ENCODE measurements around the gene HBEGF. TPM values are rescaled to one million over a fixed set of nuclear protein-coding genes. Genes with fewer than 3 reads are reported as not detected.

The HBEGF gene
- total RNA-seq, 1 experiment from 2014 or later: 1.8 TPM

DNA sequence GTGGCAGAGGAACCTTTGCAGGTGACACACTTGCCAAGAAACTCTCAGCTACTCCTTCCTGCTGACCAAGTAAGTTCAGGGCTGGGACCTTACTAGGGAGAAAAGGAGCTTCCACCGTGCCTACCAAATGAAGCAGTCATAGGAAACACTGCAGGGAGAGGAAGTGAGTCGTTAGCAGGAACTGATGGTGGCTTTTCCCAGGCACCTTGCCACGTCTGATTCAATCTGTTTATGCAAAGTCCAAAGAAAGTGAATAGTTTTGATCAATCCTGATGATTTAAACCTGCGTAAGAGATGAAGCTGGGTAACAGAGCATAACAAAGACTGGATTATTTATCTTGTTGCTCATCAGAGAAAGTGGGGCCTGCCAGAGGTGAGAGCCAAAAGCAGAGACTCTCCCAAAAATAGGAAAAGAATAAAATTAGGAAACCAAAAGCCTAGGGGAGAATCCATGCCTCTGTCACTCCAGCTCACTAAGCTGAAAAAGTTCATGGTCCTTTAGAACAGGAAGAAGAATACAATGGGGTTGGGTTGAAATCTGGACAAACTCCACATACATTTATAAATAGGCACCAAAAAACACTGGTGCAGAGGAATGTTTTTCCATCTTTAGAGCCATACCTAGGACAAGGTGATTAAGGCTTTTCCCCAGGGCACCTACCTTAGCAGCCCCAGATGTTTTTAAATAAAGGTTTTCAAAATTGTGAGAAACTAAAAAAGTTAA is 34.2 kb downstream of the HBEGF start:
- no peak overlapping the region for H3K4me2 ChIP-seq (ENCODE audit: low read depth, low read length, poor library complexity, severe bottlenecking)

GRCh38 chr5:140311011-140311467 is 35.4 kb downstream of the HBEGF start:
- Histone ChIP-seq H3K4me3 (ENCODE audit: low read length) (no peak overlapping the region), H3K9me2 (replicated peaks; ENCODE audit: insufficient read depth, low read length) (no peaks in the 10 kb centered on the region), H3K79me2 (ENCODE audit: low read length) (no peaks in the 10 kb centered on the region), H3K9me3 (ENCODE audit: low read length) (no peaks in the 10 kb centered on the region), H3K4me2 (ENCODE audit: low read depth, low read length, poor library complexity, severe bottlenecking) (no peak overlapping the region), H3K27ac (ENCODE audit: low read length) (no peak overlapping the region), H3K27me3 (ENCODE audit: low read length) (no peaks in the 10 kb centered on the region), H2AFZ (ENCODE audit: low read length) (no peak overlapping the region), H3K9ac (ENCODE audit: low read length) (no peak overlapping the region), H4K20me1 (ENCODE audit: insufficient read depth, low read depth, low read length) (no peaks in the 10 kb centered on the region), H3K36me3 (ENCODE audit: insufficient read depth, low read length) (no peaks in the 10 kb centered on the region), H3K4me1 (ENCODE audit: low read length) (peaks cover 11% of the 10 kb centered on the region)
- no peak for DNase-seq

More for the DNA sequence above, 34.2 kb downstream of the HBEGF start:
- H2AFZ ChIP-seq (ENCODE audit: low read length): no peak overlapping the region
- no peaks in the 10 kb centered on the region for H4K20me1 ChIP-seq (ENCODE audit: insufficient read depth, low read depth, low read length)
- H3K9ac ChIP-seq (ENCODE audit: low read length): no peak overlapping the region
- no peaks in the 10 kb centered on the region for H3K36me3 ChIP-seq (ENCODE audit: insufficient read depth, low read length)
- no peak overlapping the region for H3K4me3 ChIP-seq (ENCODE audit: low read length)
- no peaks in the 10 kb centered on the region for H3K9me2 ChIP-seq (replicated peaks; ENCODE audit: insufficient read depth, low read length)
- no peaks in the 10 kb centered on the region for H3K9me3 ChIP-seq (ENCODE audit: low read length)
- peaks cover 11% of the 10 kb centered on the region for H3K4me1 ChIP-seq (ENCODE audit: low read length)
- H3K79me2 ChIP-seq (ENCODE audit: low read length): no peaks in the 10 kb centered on the region
- no peak for DNase-seq
- H3K27ac ChIP-seq (ENCODE audit: low read length): no peak overlapping the region
- H3K27me3 ChIP-seq (ENCODE audit: low read length): no peaks in the 10 kb centered on the region

- no peak overlapping the region for H3K27ac ChIP-seq (ENCODE audit: low read length)
- H3K9me3 ChIP-seq (ENCODE audit: low read length): no peaks in the 10 kb centered on the region
- H3K9ac ChIP-seq (ENCODE audit: low read length): no peak overlapping the region
Measured at GRCh38 chr5:140310434-140310833, 36.0 kb downstream of the HBEGF start.

GRCh38 chr5:140309706-140310249 is 36.6 kb downstream of the HBEGF start:
- Histone ChIP-seq H3K9ac (ENCODE audit: low read length) (no peak overlapping the region), H3K9me3 (ENCODE audit: low read length) (no peaks in the 10 kb centered on the region), H3K79me2 (ENCODE audit: low read length) (no peaks in the 10 kb centered on the region), H3K9me2 (replicated peaks; ENCODE audit: insufficient read depth, low read length) (no peaks in the 10 kb centered on the region), H3K4me3 (ENCODE audit: low read length) (no peak overlapping the region), H4K20me1 (ENCODE audit: insufficient read depth, low read depth, low read length) (no peaks in the 10 kb centered on the region), H2AFZ (ENCODE audit: low read length) (no peak overlapping the region), H3K4me2 (ENCODE audit: low read depth, low read length, poor library complexity, severe bottlenecking) (no peak overlapping the region), H3K27ac (ENCODE audit: low read length) (no peak overlapping the region), H3K4me1 (ENCODE audit: low read length) (peaks cover 11% of the 10 kb centered on the region), H3K36me3 (ENCODE audit: insufficient read depth, low read length) (no peaks in the 10 kb centered on the region), H3K27me3 (ENCODE audit: low read length) (no peaks in the 10 kb centered on the region)
- DNase-seq: no peak

More at GRCh38 chr5:140310434-140310833, 36.0 kb downstream of the HBEGF start:
- Histone ChIP-seq H4K20me1 (ENCODE audit: insufficient read depth, low read depth, low read length) (no peaks in the 10 kb centered on the region), H3K36me3 (ENCODE audit: insufficient read depth, low read length) (no peaks in the 10 kb centered on the region), H3K9me2 (replicated peaks; ENCODE audit: insufficient read depth, low read length) (no peaks in the 10 kb centered on the region), H3K27me3 (ENCODE audit: low read length) (no peaks in the 10 kb centered on the region), H3K79me2 (ENCODE audit: low read length) (no peaks in the 10 kb centered on the region), H2AFZ (ENCODE audit: low read length) (no peak overlapping the region), H3K4me2 (ENCODE audit: low read depth, low read length, poor library complexity, severe bottlenecking) (no peak overlapping the region), H3K4me3 (ENCODE audit: low read length) (no peak overlapping the region), H3K4me1 (ENCODE audit: low read length) (peaks cover 11% of the 10 kb centered on the region)
- DNase-seq: no peak

DNA sequence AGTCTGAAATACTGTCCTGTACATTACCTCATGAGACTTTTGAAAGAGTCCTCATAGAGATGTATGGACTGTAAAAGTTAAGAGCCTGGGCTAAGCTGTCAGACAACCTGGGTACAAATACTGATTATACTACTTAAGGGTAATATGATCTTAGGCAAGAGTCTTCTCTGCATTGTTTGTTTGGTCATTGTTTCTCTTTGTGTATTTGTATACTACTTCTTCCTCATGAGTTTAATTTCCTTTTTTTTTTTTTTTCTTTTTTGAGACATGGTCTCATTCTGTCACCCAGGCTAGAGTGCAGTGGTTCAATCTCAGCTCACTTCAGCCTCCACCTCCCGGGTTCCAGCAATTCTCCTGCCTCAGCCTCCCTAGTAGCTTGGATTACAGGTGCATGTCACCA is 40.9 kb downstream of the HBEGF start:
- Histone ChIP-seq H3K4me2 (ENCODE audit: low read depth, low read length, poor library complexity, severe bottlenecking) (no peak overlapping the region), H3K4me3 (ENCODE audit: low read length) (no peak overlapping the region), H3K79me2 (ENCODE audit: low read length) (peaks cover 24% of the 10 kb centered on the region), H3K27ac (ENCODE audit: low read length) (no peak overlapping the region), H4K20me1 (ENCODE audit: insufficient read depth, low read depth, low read length) (no peaks in the 10 kb centered on the region), H3K9ac (ENCODE audit: low read length) (no peak overlapping the region), H3K36me3 (ENCODE audit: insufficient read depth, low read length) (peaks cover 2% of the 10 kb centered on the region; the same call in 1 of the 2 replicates), H3K9me3 (ENCODE audit: low read length) (no peaks in the 10 kb centered on the region), H2AFZ (ENCODE audit: low read length) (no peak overlapping the region), H3K9me2 (replicated peaks; ENCODE audit: insufficient read depth, low read length) (no peaks in the 10 kb centered on the region), H3K4me1 (ENCODE audit: low read length) (peaks cover 16% of the 10 kb centered on the region), H3K27me3 (ENCODE audit: low read length) (no peaks in the 10 kb centered on the region)
- DNase-seq: no peak

- Histone ChIP-seq H3K27ac (ENCODE audit: low read length) (no peak overlapping the region), H3K27me3 (ENCODE audit: low read length) (no peaks in the 10 kb centered on the region), H3K9me3 (ENCODE audit: low read length) (no peaks in the 10 kb centered on the region), H2AFZ (ENCODE audit: low read length) (no peak overlapping the region), H4K20me1 (ENCODE audit: insufficient read depth, low read depth, low read length) (no peaks in the 10 kb centered on the region), H3K36me3 (ENCODE audit: insufficient read depth, low read length) (peaks cover 4% of the 10 kb centered on the region; the same call in 1 of the 2 replicates), H3K4me1 (ENCODE audit: low read length) (peaks cover 16% of the 10 kb centered on the region), H3K9ac (ENCODE audit: low read length) (no peak overlapping the region), H3K4me2 (ENCODE audit: low read depth, low read length, poor library complexity, severe bottlenecking) (peak overlapping the region; percentile 90), H3K79me2 (ENCODE audit: low read length) (peaks cover 29% of the 10 kb centered on the region), H3K9me2 (replicated peaks; ENCODE audit: insufficient read depth, low read length) (no peaks in the 10 kb centered on the region), H3K4me3 (ENCODE audit: low read length) (no peak overlapping the region)
- no peak for DNase-seq
Measured at GRCh38 chr5:140303966-140304365, 42.4 kb downstream of the HBEGF start.

DNA sequence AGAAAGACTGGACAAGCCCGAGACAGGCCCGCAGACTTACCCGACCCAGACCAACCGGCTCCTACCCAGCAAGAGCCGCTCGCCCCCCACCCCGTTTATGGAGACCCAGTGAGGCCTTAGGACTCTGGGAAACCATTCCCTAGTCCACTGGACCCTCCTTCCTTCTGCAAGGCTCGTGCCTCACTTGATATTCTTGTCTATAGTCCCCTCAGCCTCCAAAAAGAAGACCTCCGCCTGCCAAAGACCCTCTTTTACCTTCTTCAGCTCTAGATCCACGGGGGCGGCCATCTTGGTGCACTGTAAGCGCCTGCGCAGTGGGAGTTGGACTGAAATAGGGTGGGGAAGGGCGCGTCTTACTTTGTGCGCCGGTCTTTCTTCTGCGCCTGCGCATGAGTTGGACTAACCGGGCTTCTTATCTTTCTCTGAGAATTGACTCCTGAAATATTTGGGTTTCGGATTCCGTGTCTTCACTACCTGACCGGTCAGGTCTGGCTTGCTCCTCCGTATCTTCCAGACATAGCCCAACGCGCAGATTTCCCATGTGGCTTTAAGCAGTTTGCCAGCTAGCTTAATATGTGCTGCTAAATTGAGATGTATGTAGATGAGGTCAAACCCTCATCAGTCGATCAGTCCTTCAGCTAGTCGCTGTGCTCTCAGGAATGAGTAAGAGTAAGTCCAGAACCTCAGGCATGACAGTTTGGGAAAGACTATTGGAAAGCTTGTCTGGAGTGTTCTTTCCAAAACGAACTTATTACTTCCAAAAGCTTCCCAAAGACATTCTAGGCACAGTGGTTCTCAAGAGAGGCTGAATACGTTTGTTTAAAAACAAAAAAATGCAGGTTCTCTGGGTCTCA is 43.4 kb downstream of the HBEGF start, which contains the start of gene PFDN1:
Gene PFDN1 (minus strand): TSS at position 316 of the 854 bp plus-strand sequence. CDS start 28 bp downstream, at position 288.
- H3K27ac ChIP-seq (ENCODE audit: low read length): no peak within 1 kb of the TSS
- H3K4me1 ChIP-seq (ENCODE audit: low read length): peaks cover 16% of the 10 kb centered on the region
- H3K9ac ChIP-seq (ENCODE audit: low read length): peak within 1 kb of the TSS; percentile 82
- H2AFZ ChIP-seq (ENCODE audit: low read length): peak within 1 kb of the TSS; percentile 95
- peak; percentile 97 for DNase-seq
- H3K9me3 ChIP-seq (ENCODE audit: low read length): no peaks in the 10 kb centered on the region
- peak within 1 kb of the TSS; percentile 85 for H3K4me3 ChIP-seq (ENCODE audit: low read length)
- H4K20me1 ChIP-seq (ENCODE audit: insufficient read depth, low read depth, low read length): no peaks in the 10 kb centered on the region
- no peaks in the 10 kb centered on the region for H3K9me2 ChIP-seq (replicated peaks; ENCODE audit: insufficient read depth, low read length)
- H3K79me2 ChIP-seq (ENCODE audit: low read length): peaks cover 34% of the 10 kb centered on the region
- H3K27me3 ChIP-seq (ENCODE audit: low read length): no peaks in the 10 kb centered on the region
- H3K4me2 ChIP-seq (ENCODE audit: low read depth, low read length, poor library complexity, severe bottlenecking): peak within 1 kb of the TSS; percentile 90
- H3K36me3 ChIP-seq (ENCODE audit: insufficient read depth, low read length): peaks cover 4% of the 10 kb centered on the region; the same call in 1 of the 2 replicates

DNA sequence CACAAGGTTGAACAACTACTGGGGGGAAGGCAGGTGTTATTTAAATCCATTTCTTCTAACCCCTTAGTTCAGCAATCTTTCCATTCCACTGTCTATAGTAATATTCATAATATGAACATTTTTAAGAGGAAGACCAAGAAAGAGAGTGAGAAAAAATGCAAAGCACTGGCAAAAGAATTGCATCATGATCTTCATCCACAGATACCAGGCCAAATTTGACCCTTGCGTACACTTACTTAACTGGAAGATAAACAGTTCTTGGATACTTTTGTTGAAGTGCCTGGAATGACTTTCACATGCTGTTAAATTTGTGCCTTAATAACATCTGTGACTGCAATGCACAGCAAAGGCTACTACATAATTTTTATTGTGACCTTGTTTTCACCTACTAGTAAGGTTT is 45.3 kb downstream of the HBEGF start:
- no peaks in the 10 kb centered on the region for H3K9me2 ChIP-seq (replicated peaks; ENCODE audit: insufficient read depth, low read length)
- H3K4me3 ChIP-seq (ENCODE audit: low read length): no peak overlapping the region
- peaks cover 4% of the 10 kb centered on the region; the same call in 1 of the 2 replicates for H3K36me3 ChIP-seq (ENCODE audit: insufficient read depth, low read length)
- no peak overlapping the region for H3K9ac ChIP-seq (ENCODE audit: low read length)
- no peak overlapping the region for H3K27ac ChIP-seq (ENCODE audit: low read length)
- H4K20me1 ChIP-seq (ENCODE audit: insufficient read depth, low read depth, low read length): no peaks in the 10 kb centered on the region; the same call in 1 of the 2 replicates
- H3K79me2 ChIP-seq (ENCODE audit: low read length): peaks cover 52% of the 10 kb centered on the region
- peak overlapping the region; percentile 90 for H3K4me2 ChIP-seq (ENCODE audit: low read depth, low read length, poor library complexity, severe bottlenecking)
- peaks cover 18% of the 10 kb centered on the region for H3K4me1 ChIP-seq (ENCODE audit: low read length)
- H3K27me3 ChIP-seq (ENCODE audit: low read length): no peaks in the 10 kb centered on the region
- DNase-seq: no peak
- no peak overlapping the region for H2AFZ ChIP-seq (ENCODE audit: low read length)
- no peaks in the 10 kb centered on the region for H3K9me3 ChIP-seq (ENCODE audit: low read length)

All from Karpas-422 (cell line).